PC-9 (cell line): Measurements from ENCODE around the gene TAF9.

ENCODE experiments used
- CTCF ChIP-seq: fragments of 200-600 bp; sonication (generic); conservative IDR thresholded peaks from 2 replicates; pipeline ENCODE4 v1.6.1; 2017; ENCODE audit warnings: mixed run types, antibody characterized with exemption, mild to moderate bottlenecking, moderate library complexity
- EZH2 ChIP-seq: fragments of 200-600 bp; sonication (generic); IDR thresholded peaks from 2 replicates; pipeline ENCODE4 v1.8.0; 2017; ENCODE audit warnings: antibody characterized with exemption, low read depth

- TF ChIP-seq CTCF: no peak
- TF ChIP-seq EZH2: no peak
Observed at GRCh38 chr5:69326365-69326764, 43.0 kb downstream of the TAF9 start.
